Dendritic cell treated with granulocyte-macrophage colony-stimulating factor and Interleukin-4, amounts not matched to agents 40 ng/mL and 50 ng/mL, for 4 days (primary cell): ENCODE data around the gene E2F7.
"Not testable (repeated sequence)": the region's sequence is repeated elsewhere in the genome, so short reads cannot be mapped to it uniquely, and the experiment has no call there.

Experiments used
- H3K27ac Mint-ChIP-seq: one replicate; pipeline ENCODE4 v1.8.0; 2022; ENCODE audit warnings: mild to moderate bottlenecking, mixed read lengths
- H3K27me3 Mint-ChIP-seq: one replicate; pipeline ENCODE4 v1.8.0; 2022; ENCODE audit warnings: mild to moderate bottlenecking, mixed read lengths
- H3K36me3 Mint-ChIP-seq: one replicate; pipeline ENCODE4 v1.8.0; 2022; ENCODE audit warnings: low read depth, mixed read lengths
- H3K4me1 Mint-ChIP-seq: one replicate; pipeline ENCODE4 v1.8.0; 2022; ENCODE audit warnings: low read depth, mixed read lengths
- H3K4me3 Mint-ChIP-seq: one replicate; pipeline ENCODE4 v1.8.0; 2022; ENCODE audit warnings: mild to moderate bottlenecking, moderate library complexity, mixed read lengths
- H3K9me3 Mint-ChIP-seq: one replicate; pipeline ENCODE4 v1.8.0; 2022; ENCODE audit warnings: mixed read lengths
- intact Hi-C: fragments of 100-400 bp; cut with micrococcal nuclease; formaldehyde crosslinking; loops from one replicate; pipeline ENCODE4 v1.15.0; 2022

E2F7 gene, protein sequence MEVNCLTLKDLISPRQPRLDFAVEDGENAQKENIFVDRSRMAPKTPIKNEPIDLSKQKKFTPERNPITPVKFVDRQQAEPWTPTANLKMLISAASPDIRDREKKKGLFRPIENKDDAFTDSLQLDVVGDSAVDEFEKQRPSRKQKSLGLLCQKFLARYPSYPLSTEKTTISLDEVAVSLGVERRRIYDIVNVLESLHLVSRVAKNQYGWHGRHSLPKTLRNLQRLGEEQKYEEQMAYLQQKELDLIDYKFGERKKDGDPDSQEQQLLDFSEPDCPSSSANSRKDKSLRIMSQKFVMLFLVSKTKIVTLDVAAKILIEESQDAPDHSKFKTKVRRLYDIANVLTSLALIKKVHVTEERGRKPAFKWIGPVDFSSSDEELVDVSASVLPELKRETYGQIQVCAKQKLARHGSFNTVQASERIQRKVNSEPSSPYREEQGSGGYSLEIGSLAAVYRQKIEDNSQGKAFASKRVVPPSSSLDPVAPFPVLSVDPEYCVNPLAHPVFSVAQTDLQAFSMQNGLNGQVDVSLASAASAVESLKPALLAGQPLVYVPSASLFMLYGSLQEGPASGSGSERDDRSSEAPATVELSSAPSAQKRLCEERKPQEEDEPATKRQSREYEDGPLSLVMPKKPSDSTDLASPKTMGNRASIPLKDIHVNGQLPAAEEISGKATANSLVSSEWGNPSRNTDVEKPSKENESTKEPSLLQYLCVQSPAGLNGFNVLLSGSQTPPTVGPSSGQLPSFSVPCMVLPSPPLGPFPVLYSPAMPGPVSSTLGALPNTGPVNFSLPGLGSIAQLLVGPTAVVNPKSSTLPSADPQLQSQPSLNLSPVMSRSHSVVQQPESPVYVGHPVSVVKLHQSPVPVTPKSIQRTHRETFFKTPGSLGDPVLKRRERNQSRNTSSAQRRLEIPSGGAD

DNA sequence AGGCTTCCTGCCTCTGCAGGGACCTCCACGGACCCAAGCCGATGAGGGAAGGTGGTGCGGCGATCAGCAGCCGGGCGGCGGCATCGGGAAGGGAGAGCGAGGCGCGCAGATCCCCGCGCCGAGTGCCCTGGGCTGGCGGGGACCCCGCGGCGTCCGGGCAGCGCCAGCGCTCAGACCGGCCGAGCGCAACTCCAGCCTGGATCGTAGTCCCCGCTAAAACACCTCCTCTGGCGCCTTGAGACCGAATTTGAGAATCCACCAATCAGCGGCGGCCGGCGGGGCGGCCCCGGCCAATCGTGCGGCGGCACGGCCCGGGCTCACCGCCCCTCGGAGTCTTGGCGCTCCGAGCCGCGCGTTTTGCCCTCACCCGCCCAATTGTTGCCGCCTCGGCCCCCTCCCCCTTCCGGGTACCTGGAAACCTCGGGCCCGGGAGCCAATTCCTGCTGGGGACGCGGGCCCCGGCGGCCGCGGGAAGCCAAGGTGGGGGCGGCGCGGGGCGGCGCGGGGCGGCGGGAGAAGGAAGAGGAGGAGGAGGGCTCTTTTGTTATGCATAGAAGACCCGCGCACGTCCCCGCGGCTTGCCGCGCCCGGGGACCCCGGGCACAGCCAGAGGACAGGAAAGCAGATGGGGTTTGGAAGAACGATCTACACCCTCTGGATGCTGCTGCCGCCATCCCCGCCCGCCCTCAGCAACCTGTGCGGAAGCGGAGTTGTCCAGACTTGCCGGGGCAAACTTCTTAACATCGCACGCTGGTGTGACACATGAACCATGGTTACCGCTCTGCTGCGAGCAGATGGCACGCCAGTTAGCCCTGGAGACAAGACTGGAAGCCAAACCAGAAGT, at the start of gene E2F7:
Gene E2F7 (minus strand): TSS at position 209 of the 844 bp plus-strand sequence. CDS start 934 bp downstream, outside the sequence.
- H3K4me1 Mint-ChIP-seq = peaks cover 27% of the 10 kb centered on the region
- peaks cover 21% of the 10 kb centered on the region for H3K27me3 Mint-ChIP-seq
- no peak within 1 kb of the TSS for H3K27ac Mint-ChIP-seq
- H3K36me3 Mint-ChIP-seq = no peaks in the 10 kb centered on the region
- H3K9me3 Mint-ChIP-seq = no peaks in the 10 kb centered on the region
- peak within 1 kb of the TSS; percentile 79 for H3K4me3 Mint-ChIP-seq
- intact Hi-C loops = no loop called here

GRCh38 chr12:77113971-77114370, 48.6 kb upstream of the E2F7 start:
- no peak overlapping the region for H3K4me3 Mint-ChIP-seq
- H3K9me3 Mint-ChIP-seq = peaks cover 17% of the 10 kb centered on the region
- H3K4me1 Mint-ChIP-seq = no peaks in the 10 kb centered on the region
- no peaks in the 10 kb centered on the region for H3K36me3 Mint-ChIP-seq
- no peak overlapping the region for H3K27ac Mint-ChIP-seq
- no peaks in the 10 kb centered on the region for H3K27me3 Mint-ChIP-seq
- intact Hi-C loops = no loop called here

DNA sequence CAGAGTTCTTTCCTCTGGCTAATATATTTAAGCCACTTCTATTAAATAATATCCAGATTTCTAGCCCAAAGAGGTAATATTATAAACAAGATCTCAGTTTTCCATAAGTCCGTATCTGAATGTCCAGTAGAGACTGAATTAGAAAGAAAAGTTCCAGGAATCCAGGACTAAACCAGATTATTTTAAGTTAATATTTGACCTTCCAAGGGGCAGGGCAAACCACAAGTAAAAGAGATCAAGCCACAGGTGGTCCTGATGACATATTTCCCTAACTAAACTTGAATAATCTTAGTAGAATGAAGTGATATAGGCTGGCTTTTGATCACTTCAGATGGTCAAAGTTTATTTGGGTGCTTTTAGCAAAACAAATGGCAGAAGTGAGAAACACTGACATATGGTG, 43.3 kb upstream of the E2F7 start:
- Mint-ChIP-seq H3K4me3 (no peak overlapping the region), H3K9me3 (peaks cover 17% of the 10 kb centered on the region), H3K27me3 (no peaks in the 10 kb centered on the region), H3K36me3 (no peaks in the 10 kb centered on the region), H3K27ac (no peak overlapping the region), H3K4me1 (no peaks in the 10 kb centered on the region)
- intact Hi-C loops = no loop called here

GRCh38 chr12:77107121-77107520, 41.8 kb upstream of the E2F7 start:
- no peak overlapping the region for H3K4me3 Mint-ChIP-seq
- H3K27ac Mint-ChIP-seq = no peak overlapping the region
- no peaks in the 10 kb centered on the region for H3K36me3 Mint-ChIP-seq
- intact Hi-C loops = no loop called here
- H3K9me3 Mint-ChIP-seq = peaks cover 17% of the 10 kb centered on the region
- no peaks in the 10 kb centered on the region for H3K27me3 Mint-ChIP-seq
- no peaks in the 10 kb centered on the region for H3K4me1 Mint-ChIP-seq

DNA sequence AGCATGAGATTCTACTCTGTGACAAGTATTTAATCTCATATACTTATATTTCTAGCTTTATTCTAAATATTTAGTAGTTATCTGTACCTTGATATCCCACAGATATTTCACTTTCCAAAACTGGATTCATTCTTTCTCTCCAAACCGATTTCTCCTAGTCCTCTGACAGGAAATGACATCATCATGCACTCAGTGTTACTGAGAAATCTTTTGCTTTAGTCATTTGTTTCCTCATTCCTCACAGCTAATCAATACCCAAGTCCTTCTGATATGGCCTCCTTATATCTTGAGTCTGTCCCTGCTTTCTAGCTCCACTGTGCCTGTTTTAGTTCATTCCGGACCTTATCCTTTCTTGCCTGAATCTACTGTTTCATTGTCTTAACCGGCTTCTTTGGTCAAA, 39.4 kb upstream of the E2F7 start:
- Mint-ChIP-seq H3K27ac (no peak overlapping the region), H3K9me3 (no peaks in the 10 kb centered on the region), H3K27me3 (no peaks in the 10 kb centered on the region), H3K36me3 (no peaks in the 10 kb centered on the region), H3K4me3 (no peak overlapping the region), H3K4me1 (no peaks in the 10 kb centered on the region)
- intact Hi-C loops = no loop called here

GRCh38 chr12:77104286-77104685, 38.9 kb upstream of the E2F7 start:
- Mint-ChIP-seq H3K27me3 (no peaks in the 10 kb centered on the region), H3K27ac (no peak overlapping the region), H3K4me1 (no peaks in the 10 kb centered on the region), H3K4me3 (no peak overlapping the region), H3K9me3 (no peaks in the 10 kb centered on the region), H3K36me3 (no peaks in the 10 kb centered on the region)
- intact Hi-C loops = no loop called here

- no peaks in the 10 kb centered on the region for H3K27me3 Mint-ChIP-seq
- no peak overlapping the region for H3K4me3 Mint-ChIP-seq
- H3K27ac Mint-ChIP-seq = no peak overlapping the region
- no peaks in the 10 kb centered on the region for H3K9me3 Mint-ChIP-seq
- H3K36me3 Mint-ChIP-seq = no peaks in the 10 kb centered on the region
- H3K4me1 Mint-ChIP-seq = no peaks in the 10 kb centered on the region
- intact Hi-C loops = no loop called here
Observed at GRCh38 chr12:77102691-77103090, 37.3 kb upstream of the E2F7 start.

DNA sequence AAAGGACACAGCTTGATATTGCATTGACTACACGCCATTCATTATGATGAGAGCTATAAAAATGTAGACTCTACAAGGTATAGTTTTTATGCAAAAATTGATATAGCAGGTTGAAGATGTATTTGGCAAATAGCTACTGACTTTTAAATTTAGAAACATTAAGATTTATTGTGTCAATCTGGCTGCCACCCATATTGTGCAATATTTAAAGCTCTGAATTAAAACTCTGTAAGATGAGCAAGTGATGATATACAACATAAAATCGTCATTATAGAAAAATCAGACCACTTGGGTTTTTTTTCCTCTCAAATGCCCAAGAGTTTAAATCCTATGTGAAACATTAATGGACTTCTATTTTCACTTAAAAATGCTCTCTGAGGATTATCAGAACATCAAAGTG, 36.8 kb upstream of the E2F7 start:
- intact Hi-C loops = no loop called here
- Mint-ChIP-seq H3K4me3 (no peak overlapping the region), H3K36me3 (no peaks in the 10 kb centered on the region), H3K27ac (no peak overlapping the region), H3K4me1 (no peaks in the 10 kb centered on the region), H3K9me3 (no peaks in the 10 kb centered on the region), H3K27me3 (no peaks in the 10 kb centered on the region)

DNA sequence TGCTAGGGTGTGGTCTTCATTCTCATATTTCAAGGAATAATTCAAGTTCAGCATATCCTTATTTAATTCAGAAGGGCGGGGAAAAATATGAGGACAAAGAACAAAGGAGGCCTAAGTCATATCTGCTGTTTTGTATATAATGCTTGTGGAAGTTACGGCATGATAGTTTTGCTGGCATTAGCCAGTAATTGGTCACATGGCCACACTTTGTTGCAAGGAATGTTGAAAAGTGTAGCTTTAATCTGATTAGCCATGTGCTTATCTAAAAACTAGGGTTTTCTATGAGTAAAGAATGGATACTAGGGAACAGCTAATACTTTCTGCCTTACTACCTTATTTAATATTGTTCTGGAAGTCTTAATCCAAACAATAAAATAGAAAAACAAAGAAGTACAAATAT, 34.4 kb upstream of the E2F7 start:
- Mint-ChIP-seq H3K27me3 (peaks cover under 1% of the 10 kb centered on the region), H3K27ac (no peak overlapping the region), H3K36me3 (no peaks in the 10 kb centered on the region), H3K4me3 (no peak overlapping the region), H3K4me1 (no peaks in the 10 kb centered on the region), H3K9me3 (peaks cover 9% of the 10 kb centered on the region)
- intact Hi-C loops = no loop called here

DNA sequence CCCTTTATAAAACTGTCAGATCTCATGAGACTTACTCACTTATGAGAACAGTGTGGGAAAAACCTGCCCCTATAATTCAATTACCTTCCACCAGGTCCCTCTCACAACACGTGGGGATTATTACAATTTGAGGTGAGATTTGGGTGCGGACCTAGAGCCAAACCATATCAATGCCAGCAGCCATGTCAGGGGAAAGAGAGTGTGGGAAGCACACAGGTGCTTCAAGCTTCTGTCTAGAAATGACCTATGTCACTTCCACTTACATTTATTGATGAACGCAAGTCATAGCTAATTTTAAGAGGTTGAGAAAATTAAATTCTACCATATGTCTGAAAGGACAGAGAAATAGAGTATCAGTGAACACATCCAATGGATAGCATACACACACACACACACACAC, 32.5 kb upstream of the E2F7 start:
- intact Hi-C loops = no loop called here
- H3K4me1 Mint-ChIP-seq = no peaks in the 10 kb centered on the region

DNA sequence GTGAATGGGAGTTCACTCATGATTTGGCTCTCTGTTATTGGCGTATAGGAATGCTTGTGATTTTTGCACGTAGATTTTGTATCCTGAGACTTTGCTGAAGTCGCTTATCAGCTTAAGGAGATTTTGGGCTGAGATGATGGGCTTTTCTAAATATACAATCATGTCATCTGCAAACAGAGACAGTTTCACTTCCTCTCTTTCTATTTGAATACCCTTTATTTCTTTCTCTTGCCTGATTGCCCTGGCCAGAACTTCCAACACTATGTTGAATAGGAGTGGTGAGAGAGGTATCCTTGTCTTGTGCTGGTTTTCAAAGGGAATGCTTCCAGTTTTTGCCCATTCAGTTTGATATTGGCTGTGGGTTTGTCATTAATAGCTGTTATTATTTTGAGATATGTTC, 26.9 kb upstream of the E2F7 start:
- H3K4me1 Mint-ChIP-seq, intact Hi-C loops, H3K36me3 Mint-ChIP-seq, H3K27ac Mint-ChIP-seq, H3K27me3 Mint-ChIP-seq, H3K4me3 Mint-ChIP-seq: not testable (repeated sequence)
- peaks cover 18% of the 10 kb centered on the region for H3K9me3 Mint-ChIP-seq

More for the DNA sequence above, 32.5 kb upstream of the E2F7 start:
- peaks cover 2% of the 10 kb centered on the region for H3K27me3 Mint-ChIP-seq
- H3K36me3 Mint-ChIP-seq = no peaks in the 10 kb centered on the region
- no peak overlapping the region for H3K27ac Mint-ChIP-seq
- H3K9me3 Mint-ChIP-seq = peaks cover 9% of the 10 kb centered on the region
- no peak overlapping the region for H3K4me3 Mint-ChIP-seq

GRCh38 chr12:77089686-77090220, 24.4 kb upstream of the E2F7 start:
- no peak overlapping the region for H3K4me3 Mint-ChIP-seq
- peaks cover 2% of the 10 kb centered on the region for H3K27me3 Mint-ChIP-seq
- H3K4me1 Mint-ChIP-seq = no peaks in the 10 kb centered on the region
- intact Hi-C loops = no loop called here
- H3K9me3 Mint-ChIP-seq = peaks cover 9% of the 10 kb centered on the region
- H3K36me3 Mint-ChIP-seq = no peaks in the 10 kb centered on the region
- no peak overlapping the region for H3K27ac Mint-ChIP-seq

GRCh38 chr12:77087427-77087826, 22.1 kb upstream of the E2F7 start:
- no peaks in the 10 kb centered on the region for H3K36me3 Mint-ChIP-seq
- no peaks in the 10 kb centered on the region for H3K4me1 Mint-ChIP-seq
- intact Hi-C loops = no loop called here
- H3K4me3 Mint-ChIP-seq = no peak overlapping the region
- H3K27me3 Mint-ChIP-seq = peaks cover 1% of the 10 kb centered on the region
- no peak overlapping the region for H3K27ac Mint-ChIP-seq
- peaks cover 9% of the 10 kb centered on the region for H3K9me3 Mint-ChIP-seq
